ENCODE measurements around the gene KIAA1586. TPM values are rescaled to one million over a fixed set of nuclear protein-coding genes. Genes with fewer than 3 reads are reported as not detected.
"Not testable (repeated sequence)": the region's sequence is repeated elsewhere in the genome, so short reads cannot be mapped to it uniquely, and the experiment has no call there.

The KIAA1586 gene
- total and polyA plus RNA-seq, 9 donors, result 6.4 to 34.4 (median 20.0) TPM

DNA sequence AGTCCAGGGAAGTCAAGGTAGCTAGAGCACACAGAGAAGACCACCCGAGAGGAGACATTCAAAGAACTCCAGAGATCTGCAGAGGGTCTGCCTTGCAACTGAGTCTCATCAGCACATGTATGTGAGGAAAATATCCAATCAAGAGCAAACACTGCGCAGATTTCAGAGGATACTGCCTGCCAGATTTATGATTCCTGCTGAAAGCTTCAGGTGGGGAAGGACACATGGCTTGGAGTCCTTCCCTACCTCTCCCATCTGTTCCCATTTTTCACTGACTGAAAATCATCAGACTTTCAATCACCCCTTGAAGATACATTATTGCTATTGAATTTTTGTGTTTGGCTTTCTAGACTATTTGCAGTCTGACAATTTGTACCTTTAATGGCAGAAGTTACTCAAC is 7.6 kb upstream of the KIAA1586 start:
- no peaks in the 10 kb centered on the region for H3K9me3 ChIP-seq
- H3K4me1 ChIP-seq (ENCODE audit: insufficient read depth), result no peaks in the 10 kb centered on the region
- TF ChIP-seq EP300 (IDR thresholded peaks at IDR 0.05), result no peak
- TF ChIP-seq, protein P1, sequence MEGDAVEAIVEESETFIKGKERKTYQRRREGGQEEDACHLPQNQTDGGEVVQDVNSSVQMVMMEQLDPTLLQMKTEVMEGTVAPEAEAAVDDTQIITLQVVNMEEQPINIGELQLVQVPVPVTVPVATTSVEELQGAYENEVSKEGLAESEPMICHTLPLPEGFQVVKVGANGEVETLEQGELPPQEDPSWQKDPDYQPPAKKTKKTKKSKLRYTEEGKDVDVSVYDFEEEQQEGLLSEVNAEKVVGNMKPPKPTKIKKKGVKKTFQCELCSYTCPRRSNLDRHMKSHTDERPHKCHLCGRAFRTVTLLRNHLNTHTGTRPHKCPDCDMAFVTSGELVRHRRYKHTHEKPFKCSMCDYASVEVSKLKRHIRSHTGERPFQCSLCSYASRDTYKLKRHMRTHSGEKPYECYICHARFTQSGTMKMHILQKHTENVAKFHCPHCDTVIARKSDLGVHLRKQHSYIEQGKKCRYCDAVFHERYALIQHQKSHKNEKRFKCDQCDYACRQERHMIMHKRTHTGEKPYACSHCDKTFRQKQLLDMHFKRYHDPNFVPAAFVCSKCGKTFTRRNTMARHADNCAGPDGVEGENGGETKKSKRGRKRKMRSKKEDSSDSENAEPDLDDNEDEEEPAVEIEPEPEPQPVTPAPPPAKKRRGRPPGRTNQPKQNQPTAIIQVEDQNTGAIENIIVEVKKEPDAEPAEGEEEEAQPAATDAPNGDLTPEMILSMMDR (IDR thresholded peaks at IDR 0.05), result no peak
- no peak for TF ChIP-seq POLR2A (IDR thresholded peaks at IDR 0.05)
- no peak overlapping the region for H3K4me3 ChIP-seq
- H3K36me3 ChIP-seq, result no peaks in the 10 kb centered on the region
- H3K27ac ChIP-seq, result no peak overlapping the region
- no peak for DNase-seq
- WGBS, 3 donors, result 91 to 94% (median 93%) methylated on average over 2 of the region's 2 CpGs
- H3K27me3 ChIP-seq, result no peaks in the 10 kb centered on the region
- intact Hi-C loops (cut with DNase I), result loop anchor here in 1 of 4 donors (10.0 kb wide), 1 partner anchor 134 kb away; no protein-coding TSS in a partner anchor

DNA sequence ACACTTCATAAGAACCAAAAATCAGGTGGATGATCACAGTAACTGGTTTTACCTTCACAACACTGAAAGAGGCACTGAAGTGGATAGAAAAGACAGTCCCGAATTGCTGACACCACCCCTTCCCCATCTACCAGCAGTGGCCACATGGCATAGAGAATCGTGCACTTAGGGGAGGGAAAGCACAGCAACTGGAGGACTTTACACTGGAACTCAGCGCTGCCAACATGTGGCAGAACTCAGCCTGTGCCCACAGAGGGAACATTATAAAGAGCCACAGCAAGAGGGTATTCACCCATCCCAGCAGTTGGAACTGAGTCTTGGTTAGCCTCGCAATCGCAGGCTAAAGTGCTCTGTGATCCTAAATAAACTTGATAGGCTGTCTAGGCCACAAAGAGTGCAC is 6.5 kb upstream of the KIAA1586 start:
- no peak for DNase-seq
- Histone ChIP-seq H3K4me3 (no peak overlapping the region), H3K27me3 (no peaks in the 10 kb centered on the region), H3K36me3 (no peaks in the 10 kb centered on the region), H3K4me1 (ENCODE audit: insufficient read depth) (no peaks in the 10 kb centered on the region), H3K9me3 (no peaks in the 10 kb centered on the region), H3K27ac (no peak overlapping the region)
- 77 to 84% (median 83%) methylated on average over 5 of the region's 5 CpGs for WGBS, 3 donors
- TF ChIP-seq POLR2A (IDR thresholded peaks at IDR 0.05) (no peak), EP300 (IDR thresholded peaks at IDR 0.05) (no peak)
- TF ChIP-seq, protein P1 (IDR thresholded peaks at IDR 0.05), result no peak
- intact Hi-C loops (cut with DNase I), result no loop called here

DNA sequence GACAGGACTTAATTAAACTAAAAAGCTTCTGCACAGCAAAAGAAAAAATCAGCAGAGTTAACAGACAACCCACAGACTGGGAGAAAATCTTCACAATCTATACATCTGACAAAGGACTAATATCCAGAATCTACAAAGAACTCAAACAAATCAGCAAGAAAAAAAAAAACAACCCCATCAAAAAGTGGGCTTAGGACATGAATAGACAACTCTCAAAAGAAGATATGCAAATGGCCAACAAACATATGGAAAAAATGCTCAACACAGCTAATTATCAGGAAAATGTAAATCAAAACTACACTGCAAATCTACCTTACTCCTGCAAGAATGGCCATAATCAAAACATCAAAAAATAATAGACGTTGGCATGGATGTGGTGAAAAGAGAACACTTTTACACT is 2.4 kb upstream of the KIAA1586 start:
- H3K36me3 ChIP-seq; H3K27me3 ChIP-seq; DNase-seq; H3K27ac ChIP-seq; intact Hi-C loops (cut with DNase I); H3K4me1 ChIP-seq (ENCODE audit: insufficient read depth); H3K9me3 ChIP-seq; H3K4me3 ChIP-seq: not testable (repeated sequence)
- WGBS, 3 donors, result 66 to 88% (median 77%) methylated on average over 1 of the region's 1 CpG

DNA sequence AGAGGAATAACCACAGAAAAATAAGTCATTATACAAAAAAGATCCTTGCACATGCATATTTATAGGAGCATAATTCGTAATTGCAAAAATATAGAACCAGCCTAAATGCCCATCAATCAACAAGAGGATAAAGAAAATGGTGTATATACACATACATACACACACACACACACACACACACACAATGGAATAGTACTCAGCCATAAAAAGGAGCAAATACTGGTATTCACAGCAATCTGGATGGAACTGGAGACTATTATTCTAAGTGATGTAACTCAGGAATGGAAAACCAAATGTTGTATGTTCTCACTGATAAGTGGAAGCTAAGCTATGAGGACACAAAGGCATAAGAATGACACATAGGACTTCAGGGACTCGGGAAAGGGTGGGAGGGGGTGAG is 1.9 kb upstream of the KIAA1586 start:
- DNase-seq, result no peak
- H3K9me3 ChIP-seq, result no peaks in the 10 kb centered on the region
- intact Hi-C loops (cut with DNase I), result no loop called here
- no peak for TF ChIP-seq POLR2A (IDR thresholded peaks at IDR 0.05)
- no peak for TF ChIP-seq EP300 (IDR thresholded peaks at IDR 0.05)
- TF ChIP-seq, protein P1 (IDR thresholded peaks at IDR 0.05), result no peak
- H3K36me3 ChIP-seq, result no peaks in the 10 kb centered on the region
- H3K4me1 ChIP-seq (ENCODE audit: insufficient read depth), result no peaks in the 10 kb centered on the region
- H3K27ac ChIP-seq, result no peak overlapping the region
- H3K27me3 ChIP-seq, result no peaks in the 10 kb centered on the region
- H3K4me3 ChIP-seq, result no peak overlapping the region
- WGBS, 3 donors, result 93 to 97% (median 95%) methylated on average over 2 of the region's 2 CpGs

DNA sequence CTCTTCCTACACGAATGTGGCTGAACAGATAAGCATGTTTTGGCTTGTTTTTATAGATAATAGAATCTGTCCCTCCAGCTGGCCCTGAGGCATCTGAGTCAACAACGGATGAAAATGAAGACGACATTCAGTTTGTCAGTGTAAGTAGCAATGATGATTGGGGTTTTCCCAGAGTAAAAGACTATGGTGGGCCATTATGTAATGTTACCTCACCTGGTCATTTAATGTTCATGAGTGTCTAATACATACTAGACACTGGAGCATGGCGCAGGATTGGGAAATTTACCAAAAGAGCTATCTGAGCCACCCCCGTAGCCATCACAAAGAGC is 728 bp downstream of the KIAA1586 start:
- no CpG with 5 or more reads among the region's 5 CpGs for WGBS, 3 donors
- H3K4me1 ChIP-seq (ENCODE audit: insufficient read depth); H3K9me3 ChIP-seq; H3K36me3 ChIP-seq; intact Hi-C loops (cut with DNase I); H3K4me3 ChIP-seq; DNase-seq; H3K27me3 ChIP-seq; H3K27ac ChIP-seq: not testable (repeated sequence)

DNA sequence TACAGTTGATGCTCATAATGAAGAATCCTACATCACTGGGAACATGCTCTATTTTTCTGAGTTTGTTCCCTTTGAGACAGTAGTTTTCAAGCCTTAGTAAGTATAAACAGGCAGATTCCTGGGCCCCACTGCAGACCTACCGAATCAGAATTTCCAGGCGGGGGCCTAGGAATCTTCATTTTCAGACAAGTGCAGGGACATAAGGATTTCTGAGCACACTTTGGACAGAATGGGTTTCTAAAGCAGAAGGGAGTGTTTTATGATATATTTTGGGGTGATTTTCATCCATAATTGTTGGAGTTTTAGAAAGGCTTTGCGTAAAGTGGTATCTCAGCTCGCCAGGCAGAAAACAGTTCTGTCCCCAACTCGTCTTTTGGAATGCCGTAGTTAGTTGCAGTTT is 1.4 kb downstream of the KIAA1586 start:
- intact Hi-C loops (cut with DNase I); H3K27ac ChIP-seq: not testable (repeated sequence)

More for the DNA sequence above, 1.4 kb downstream of the KIAA1586 start:
- H3K4me1 ChIP-seq (ENCODE audit: insufficient read depth); DNase-seq; H3K36me3 ChIP-seq; H3K27me3 ChIP-seq; H3K4me3 ChIP-seq; H3K9me3 ChIP-seq: not testable (repeated sequence)
- 39 to 68% (median 45%) methylated on average over 6 of the region's 6 CpGs for WGBS, 3 donors
